ENCODE results near the gene NCR3LG1.

Gene NCR3LG1
- total RNA-seq: 4.4 to 17.2 (median 8.2) reads per million in 4 donors

- peak; percentile 30 to 62 (median 48) for DNase-seq
Measured at GRCh38 chr11:17351510-17352176, at the start of gene NCR3LG1. NCR3LG1 (plus strand) TSS chr11:17351800; CDS start chr11:17351970, 170 bp downstream.

- no peak for DNase-seq
Measured at GRCh38 chr11:17313349-17314231, 38.0 kb upstream of the NCR3LG1 start.

GRCh38 chr11:17314232-17314547 lies 37.4 kb upstream of the NCR3LG1 start:
- no peak for DNase-seq

DNA sequence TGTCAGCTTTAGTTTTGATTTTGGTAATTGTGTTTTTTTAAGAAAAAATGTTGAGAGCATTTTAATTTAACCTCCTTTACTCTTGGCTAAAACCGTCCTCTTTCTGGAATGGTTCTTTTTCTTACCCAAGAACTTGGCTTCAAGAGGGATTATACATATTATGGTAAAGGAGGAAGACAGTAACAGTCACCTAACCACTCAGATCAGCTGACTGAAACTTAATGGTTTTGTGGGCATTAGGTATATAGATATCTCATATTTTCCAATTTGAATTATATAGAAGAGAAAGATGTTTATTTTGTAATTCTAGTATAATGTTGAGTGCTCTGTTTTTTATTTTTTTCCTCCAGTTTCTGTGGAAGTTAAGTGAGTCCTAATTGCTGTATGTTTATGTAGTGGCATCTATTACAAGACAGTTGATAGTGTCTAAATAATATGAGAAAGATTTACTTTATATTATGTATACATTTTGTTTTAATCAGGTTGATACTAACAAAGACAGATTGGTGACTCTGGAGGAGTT lies 36.6 kb upstream of the NCR3LG1 start:
- no peak for DNase-seq

DNA sequence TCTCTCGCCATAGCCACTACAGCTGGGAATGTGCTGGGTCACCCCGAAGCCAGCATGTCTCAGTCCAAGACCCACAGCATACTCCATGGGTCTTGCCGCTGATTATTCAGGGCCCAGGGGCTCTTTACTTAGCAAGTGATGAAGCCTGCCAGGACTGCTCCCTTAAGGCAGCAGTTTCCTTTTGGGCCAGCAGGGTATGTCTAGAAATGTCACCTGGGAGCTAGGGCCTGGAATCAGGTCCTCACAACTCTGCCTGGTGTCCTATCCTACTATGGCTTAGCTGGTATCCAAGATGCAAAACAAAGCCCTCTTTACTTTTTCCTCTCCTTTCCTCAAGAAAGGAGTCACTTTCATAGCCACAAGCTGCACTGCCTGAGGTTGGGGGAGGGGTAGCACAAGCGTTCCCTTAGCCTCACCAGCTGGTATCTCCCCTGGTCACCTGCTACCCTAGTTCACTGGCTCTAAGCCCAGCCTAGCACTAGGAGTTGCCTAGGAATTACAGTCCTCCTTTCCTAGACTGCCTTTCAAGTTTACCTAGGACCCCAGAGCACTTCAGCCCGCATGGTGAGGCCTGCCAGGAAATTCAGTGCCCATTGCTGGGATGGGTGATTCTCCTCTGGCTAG lies 22.6 kb upstream of the NCR3LG1 start:
- DNase-seq: no peak

- no peak for DNase-seq
Measured at GRCh38 chr11:17331669-17332068, 19.9 kb upstream of the NCR3LG1 start.

DNA sequence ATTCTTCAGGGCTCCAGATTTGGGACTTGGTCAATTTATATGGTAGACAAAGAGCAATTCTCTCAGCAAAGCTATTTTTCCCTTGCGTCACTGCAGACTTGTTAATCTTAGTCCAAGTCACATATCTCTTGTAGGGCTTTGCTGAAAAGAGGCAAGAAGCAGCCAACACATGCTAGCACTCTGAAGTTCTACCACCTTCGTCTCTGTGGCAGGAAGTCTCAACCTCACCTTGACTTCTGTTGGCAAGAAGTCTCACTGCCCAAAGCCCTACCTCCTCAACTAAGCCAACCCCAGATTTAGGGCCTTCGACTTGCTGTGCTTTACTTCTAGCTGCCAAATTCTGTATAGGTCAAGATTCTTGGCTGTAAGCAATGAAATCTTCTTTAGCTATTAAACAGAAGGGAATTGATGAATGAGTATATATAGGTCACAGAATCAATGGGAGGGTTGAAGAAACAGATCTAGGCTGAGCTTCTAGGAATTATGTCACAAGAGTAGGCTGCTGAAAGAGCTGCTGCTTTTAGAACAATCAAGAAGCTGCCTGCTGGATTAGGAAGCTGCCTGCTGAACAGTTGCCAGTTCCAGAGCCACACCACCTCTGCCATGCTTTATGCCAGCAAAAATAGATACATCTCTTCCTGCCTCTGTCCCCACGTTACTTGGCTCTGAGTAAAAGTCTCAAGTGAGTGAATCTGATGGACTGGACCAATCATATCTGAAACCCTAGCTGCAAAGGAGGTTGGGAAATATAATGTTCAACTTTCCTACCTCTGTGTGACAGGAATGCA lies 17.6 kb upstream of the NCR3LG1 start:
- no peak for DNase-seq

DNA sequence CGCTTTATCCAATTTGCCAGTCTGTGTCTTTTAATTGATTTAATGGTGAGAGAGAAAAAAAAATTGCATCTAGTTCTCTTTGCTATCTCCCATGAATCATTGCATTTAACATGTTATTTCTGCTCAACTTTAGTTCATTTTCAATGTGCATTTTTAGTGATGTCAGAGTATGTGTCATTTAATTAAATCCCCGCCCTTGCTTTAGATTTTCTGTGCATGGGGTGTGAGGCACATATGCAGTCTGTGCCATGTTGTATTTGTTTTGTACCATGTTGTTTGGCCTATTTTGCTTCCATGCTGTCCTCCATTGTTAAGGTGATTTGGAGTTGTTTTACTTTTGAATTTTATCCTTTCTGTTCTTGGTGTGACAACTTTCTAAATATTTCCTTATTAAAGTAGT lies 8.3 kb upstream of the NCR3LG1 start:
- no peak for DNase-seq

GRCh38 chr11:17343907-17344306 lies 7.7 kb upstream of the NCR3LG1 start:
- DNase-seq: no peak

GRCh38 chr11:17347676-17348075 lies 3.9 kb upstream of the NCR3LG1 start:
- DNase-seq: no peak

- DNase-seq: no peak
Measured at GRCh38 chr11:17350455-17351171, 987 bp upstream of the NCR3LG1 start.

- DNase-seq: no peak
Measured at GRCh38 chr11:17351172-17351509, 459 bp upstream of the NCR3LG1 start.

- peak; percentile 20 to 46 (median 33) for DNase-seq
Measured at GRCh38 chr11:17352950-17353820, 1.6 kb downstream of the NCR3LG1 start.

GRCh38 chr11:17353821-17354600 lies 2.4 kb downstream of the NCR3LG1 start:
- no peak for DNase-seq

- peak in 4 of 5 donors; percentile 17 to 57 (median 45) for DNase-seq
Measured at GRCh38 chr11:17354601-17354991, 3.0 kb downstream of the NCR3LG1 start.

- DNase-seq: no peak
Measured at GRCh38 chr11:17366495-17366894, 14.9 kb downstream of the NCR3LG1 start.

- no peak for DNase-seq
Measured at GRCh38 chr11:17368551-17368950, 17.0 kb downstream of the NCR3LG1 start.

- DNase-seq: no peak
Measured at GRCh38 chr11:17369094-17369493, 17.5 kb downstream of the NCR3LG1 start.

- no peak for DNase-seq
Measured at GRCh38 chr11:17369684-17370243, 18.2 kb downstream of the NCR3LG1 start.

DNA sequence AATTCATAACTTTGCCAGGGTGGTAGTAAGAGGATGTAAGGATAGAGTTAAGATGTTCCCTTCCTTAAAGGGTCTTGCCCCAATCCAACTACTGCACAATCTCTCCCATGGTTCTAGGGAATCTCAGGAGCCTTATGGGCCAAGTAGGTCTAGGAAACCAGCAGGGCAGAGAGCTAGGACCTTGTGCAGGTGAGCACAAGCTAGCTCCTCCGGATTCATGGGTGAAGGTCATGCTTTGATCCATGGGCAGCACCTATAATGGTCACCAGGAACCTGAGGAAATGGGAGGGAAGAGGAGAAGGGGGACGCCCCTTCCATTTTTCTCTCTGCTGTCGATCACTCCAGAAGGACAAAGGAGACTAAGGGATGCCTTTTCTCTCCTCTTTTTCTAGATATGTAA lies 20.0 kb downstream of the NCR3LG1 start:
- no peak for DNase-seq
